Thymus (tissue), 11 donors: ENCODE measurements around the gene ODAD3. TPM values are rescaled to one million over a fixed set of nuclear protein-coding genes. Genes with fewer than 3 reads are reported as not detected.
"Not testable (repeated sequence)": the region's sequence is repeated elsewhere in the genome, so short reads cannot be mapped to it uniquely, and the experiment has no call there.

ENCODE experiments used
- DNase-seq, 9 donors: peaks; one replicate each; pipeline ENCODE4 v3.0.0-alpha.2; 2013; ENCODE audit warnings: low spot score in 9 of 9, low read depth in 6 of 9, missing footprints in 1 of 9
- H3K27ac ChIP-seq, 2 donors: one replicate each; pipeline ENCODE4 v1.5.1; 2013; ENCODE audit warnings: control low read depth in 1 of 2, low read depth in 1 of 2, low read length in 1 of 2, mild to moderate bottlenecking in 1 of 2, moderate library complexity in 1 of 2
- H3K27me3 ChIP-seq, 2 donors: one replicate each; pipeline ENCODE4 v1.5.1; 2013; ENCODE audit warnings: low read length in 1 of 2; ENCODE audit not compliant: control insufficient read depth in 2 of 2, insufficient read depth in 1 of 2
- H3K36me3 ChIP-seq, 2 donors: one replicate each; pipeline ENCODE4 v1.5.1; 2013; ENCODE audit warnings: low read length in 1 of 2, mild to moderate bottlenecking in 1 of 2, moderate library complexity in 1 of 2; ENCODE audit not compliant: control insufficient read depth in 2 of 2, insufficient read depth in 2 of 2
- H3K4me1 ChIP-seq, 2 donors: one replicate each; pipeline ENCODE4 v1.5.1; 2013; ENCODE audit warnings: low read length in 2 of 2; ENCODE audit not compliant: control insufficient read depth in 2 of 2, insufficient read depth in 2 of 2
- H3K4me3 ChIP-seq, 2 donors: one replicate each; pipeline ENCODE4 v1.5.1; 2013; ENCODE audit warnings: low read length in 2 of 2, control low read depth in 1 of 2, mild to moderate bottlenecking in 1 of 2
- H3K9me3 ChIP-seq, 2 donors: one replicate each; pipeline ENCODE4 v1.5.1; 2013; ENCODE audit warnings: low read length in 1 of 2, mild to moderate bottlenecking in 1 of 2; ENCODE audit not compliant: control insufficient read depth in 2 of 2, insufficient read depth in 1 of 2
- WGBS: extraction: QIAGEN DNeasy Blood & Tissue Kit; methylation state at CpG from one replicate; pipeline ENCODE4 v1.1.7; 2013; 5-methylcytosine and 5-hydroxymethylcytosine counted together
- polyA plus RNA-seq: library from polyadenylated mRNA; stranded (reverse); fragments of 200-250 nt; gene quantifications from one replicate; pipeline ENCODE4 v1.2.3, GENCODE V29; 2013
- total RNA-seq: library from RNA; stranded (reverse); fragments of 120-200 nt; gene quantifications from one replicate; pipeline ENCODE4 v1.2.4, GENCODE V29; 2013
- donor health status: healthy.

Gene ODAD3
- total and polyA plus RNA-seq, 2 donors = 0.09 to 0.64 TPM

DNA sequence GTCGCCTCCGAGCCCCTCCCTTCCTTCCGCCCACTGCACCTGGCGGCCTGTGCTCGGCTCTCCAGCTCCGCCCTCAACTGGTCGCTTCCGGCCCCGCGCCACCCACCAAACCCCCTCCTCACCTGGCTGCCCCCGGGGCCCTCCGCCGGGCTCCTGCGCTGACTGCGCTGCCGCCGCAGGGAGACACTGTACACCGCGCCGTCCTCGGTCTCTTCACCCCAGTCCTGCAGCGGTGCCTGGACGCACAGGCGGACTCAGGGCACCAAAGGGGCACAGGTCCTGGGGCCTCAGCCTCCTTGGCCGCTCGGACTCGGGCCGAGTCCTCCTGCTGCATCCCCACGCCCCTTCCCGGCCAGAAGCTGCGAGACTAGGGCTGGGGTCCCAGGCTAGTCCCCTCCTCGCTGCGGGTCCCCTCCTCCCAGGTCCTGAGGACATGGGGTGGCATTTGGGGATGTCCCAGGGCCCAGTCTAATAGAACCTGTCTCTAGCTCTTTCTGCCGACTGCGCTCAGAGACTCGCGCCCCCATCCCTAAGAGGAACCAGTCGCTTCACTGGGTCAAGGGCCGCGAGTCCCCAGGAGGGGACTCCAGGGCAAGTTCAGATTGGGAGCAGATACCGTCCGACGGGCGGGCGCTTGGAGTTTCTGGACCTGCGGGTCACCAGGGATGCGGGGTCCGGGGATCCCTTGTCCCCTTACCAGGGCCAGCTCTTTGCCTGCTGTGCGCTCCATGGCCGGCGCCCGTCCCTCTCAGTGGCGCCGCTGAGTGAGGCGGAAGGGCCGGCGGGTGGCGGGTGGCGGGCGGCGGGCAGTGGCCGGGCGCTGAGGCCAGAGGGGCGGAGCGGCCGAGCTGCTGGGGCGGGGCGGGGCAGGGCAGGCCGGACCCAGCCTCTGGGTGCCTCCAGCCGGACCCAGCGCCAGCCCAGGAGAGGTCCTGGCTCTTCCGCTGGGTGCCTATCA lies 16.1 kb downstream of the ODAD3 start, which contains the start of gene RGL3:
TSS of gene RGL3 (minus strand) at position 766 of the 958 bp plus-strand sequence. CDS start at position 730, 36 bp downstream.
- H3K27me3 ChIP-seq = peaks cover 68 to 91% of the 10 kb centered on the region in 2 donors
- DNase-seq = peak in 2 of 9 donors; percentile 26 to 43
- H3K27ac ChIP-seq = no peak within 1 kb of the TSS
- peaks cover 5 to 33% of the 10 kb centered on the region in 2 donors for H3K4me1 ChIP-seq
- peak within 1 kb of the TSS in 1 of 2 donors; percentile 25 for H3K4me3 ChIP-seq
- H3K36me3 ChIP-seq = no peaks in the 10 kb centered on the region
- peaks cover 0 to 28% of the 10 kb centered on the region in 2 donors for H3K9me3 ChIP-seq
- WGBS = 6% methylated on average over 72 of the region's 72 CpGs

DNA sequence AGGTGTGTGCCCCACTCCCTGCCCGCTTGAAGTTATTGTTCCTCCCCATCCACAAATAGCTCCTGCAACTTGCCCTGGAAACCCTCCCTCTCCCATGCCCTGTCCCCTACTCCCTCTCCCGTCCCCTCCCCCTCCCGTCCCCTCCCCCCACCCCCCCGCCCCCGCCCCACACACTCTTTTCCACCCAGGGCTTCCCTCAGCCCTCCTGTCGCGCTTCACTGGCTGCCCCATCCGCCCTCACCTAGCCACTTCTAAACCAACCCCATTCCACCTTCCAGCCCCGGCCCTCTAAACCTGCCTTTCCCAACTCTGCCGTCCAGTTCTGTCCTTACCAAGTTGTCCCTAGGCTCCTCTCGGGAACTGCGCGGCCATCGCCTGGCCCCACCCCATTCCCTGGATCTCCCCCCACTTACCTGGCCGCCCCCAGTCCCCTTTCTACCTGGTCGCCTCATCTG lies 16.8 kb downstream of the ODAD3 start:
- Histone ChIP-seq H3K27ac (no peak overlapping the region), H3K4me3 (no peak overlapping the region), H3K4me1 (peaks cover 5 to 32% of the 10 kb centered on the region in 2 donors), H3K27me3 (peaks cover 61 to 84% of the 10 kb centered on the region in 2 donors), H3K9me3 (peaks cover 0 to 28% of the 10 kb centered on the region in 2 donors), H3K36me3 (no peaks in the 10 kb centered on the region)
- 10% methylated on average over 16 of the region's 16 CpGs for WGBS
- no peak for DNase-seq

DNA sequence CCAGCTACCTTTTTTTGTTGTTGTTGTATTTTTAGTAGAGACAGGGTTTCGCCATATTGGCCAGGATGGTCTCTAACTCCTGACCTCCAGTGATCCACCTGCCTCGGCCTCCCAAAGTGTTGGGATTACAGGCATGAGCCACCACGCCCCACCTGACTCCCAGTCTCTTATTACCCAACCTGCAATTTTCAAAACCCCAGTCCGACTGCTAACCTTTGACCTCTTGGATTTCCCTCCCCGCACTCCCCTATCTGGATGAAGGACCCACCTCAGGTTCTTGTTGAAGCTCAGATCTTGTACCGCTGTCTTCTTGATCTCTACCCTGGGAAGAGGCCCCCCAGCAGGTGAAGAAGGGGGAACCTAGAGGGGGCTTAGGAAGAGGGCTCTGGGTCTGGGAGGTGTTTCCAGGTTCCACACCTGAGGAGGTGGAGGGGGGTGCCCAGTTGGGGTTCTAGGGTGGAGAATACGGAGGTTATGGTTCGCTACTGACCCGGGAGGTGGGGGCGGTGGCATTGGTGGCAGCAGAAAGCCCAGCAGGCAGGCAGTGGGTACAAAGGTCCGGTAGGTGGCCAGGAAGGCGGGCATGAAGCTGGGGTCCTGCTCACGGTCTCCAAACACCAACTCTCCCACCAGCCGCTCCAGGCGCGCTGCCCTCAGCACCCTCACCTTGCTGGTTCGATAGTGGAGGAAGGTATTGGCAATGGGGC lies 18.4 kb downstream of the ODAD3 start:
- no peak for DNase-seq
- Histone ChIP-seq H3K9me3 (peaks cover 0 to 17% of the 10 kb centered on the region in 2 donors), H3K27ac (no peak overlapping the region), H3K4me3 (no peak overlapping the region), H3K27me3 (peaks cover 44 to 69% of the 10 kb centered on the region in 2 donors), H3K4me1 (peaks cover 5 to 19% of the 10 kb centered on the region in 2 donors), H3K36me3 (no peaks in the 10 kb centered on the region)
- 95% methylated on average over 17 of the region's 17 CpGs for WGBS

DNA sequence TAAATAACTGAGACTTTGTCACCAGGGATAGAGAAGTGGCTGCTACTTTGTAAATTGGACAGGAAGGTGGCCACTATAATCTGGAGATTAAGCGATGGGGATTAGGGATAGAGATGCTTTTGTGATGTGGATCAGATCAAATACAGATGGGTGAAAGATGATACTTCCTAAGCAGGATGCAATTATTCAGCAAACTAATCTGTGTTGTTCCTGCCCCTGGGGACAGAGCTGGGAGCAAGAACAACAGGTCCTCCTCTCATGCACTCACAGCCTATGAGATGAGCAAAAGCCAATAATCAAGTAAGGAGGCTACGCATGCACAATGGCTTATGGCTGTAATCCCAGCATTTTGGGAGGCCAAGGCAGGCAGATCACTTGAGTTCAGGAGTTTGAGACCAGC lies 20.4 kb downstream of the ODAD3 start:
- Histone ChIP-seq H3K4me3 (no peak overlapping the region), H3K27ac (no peak overlapping the region), H3K9me3 (peaks cover 0 to 2% of the 10 kb centered on the region in 2 donors), H3K27me3 (peaks cover 26 to 52% of the 10 kb centered on the region in 2 donors), H3K4me1 (peaks cover 5 to 9% of the 10 kb centered on the region in 2 donors), H3K36me3 (no peaks in the 10 kb centered on the region)
- WGBS = 97% methylated on average over 2 of the region's 2 CpGs
- DNase-seq = no peak

- no peak overlapping the region for H3K4me3 ChIP-seq
- 84% methylated on average over 8 of the region's 8 CpGs for WGBS
Observed at GRCh38 chr19:11410682-11411081, 24.2 kb downstream of the ODAD3 start.

GRCh38 chr19:11408591-11408990 lies 26.3 kb downstream of the ODAD3 start:
- Histone ChIP-seq H3K27me3 (peaks cover 0 to 39% of the 10 kb centered on the region in 2 donors), H3K4me3 (no peak overlapping the region), H3K36me3 (no peaks in the 10 kb centered on the region), H3K4me1 (peaks cover 0 to 6% of the 10 kb centered on the region in 2 donors), H3K9me3 (no peaks in the 10 kb centered on the region), H3K27ac (no peak overlapping the region)
- WGBS = 95% methylated on average over 4 of the region's 4 CpGs
- no peak for DNase-seq

More at GRCh38 chr19:11410682-11411081, 24.2 kb downstream of the ODAD3 start:
- H3K27me3 ChIP-seq = peaks cover 0 to 40% of the 10 kb centered on the region in 2 donors
- no peaks in the 10 kb centered on the region for H3K9me3 ChIP-seq
- no peaks in the 10 kb centered on the region for H3K36me3 ChIP-seq
- H3K27ac ChIP-seq = no peak overlapping the region
- no peak for DNase-seq
- peaks cover 0 to 6% of the 10 kb centered on the region in 2 donors for H3K4me1 ChIP-seq

GRCh38 chr19:11406703-11407236 lies 28.2 kb downstream of the ODAD3 start:
- H3K27me3 ChIP-seq = peaks cover 0 to 39% of the 10 kb centered on the region in 2 donors
- H3K27ac ChIP-seq, DNase-seq, H3K9me3 ChIP-seq, H3K4me3 ChIP-seq, H3K4me1 ChIP-seq, H3K36me3 ChIP-seq: not testable (repeated sequence)
- WGBS = 85% methylated on average over 12 of the region's 12 CpGs

- Histone ChIP-seq H3K4me3 (no peak overlapping the region), H3K27me3 (peaks cover 0 to 36% of the 10 kb centered on the region in 2 donors), H3K4me1 (peaks cover 0 to 6% of the 10 kb centered on the region in 2 donors), H3K27ac (no peak overlapping the region), H3K9me3 (no peaks in the 10 kb centered on the region), H3K36me3 (no peaks in the 10 kb centered on the region)
- WGBS = 33% methylated on average over 44 of the region's 44 CpGs
- DNase-seq = peak in 1 of 9 donors; percentile 33
Observed at GRCh38 chr19:11405846-11406643, 28.9 kb downstream of the ODAD3 start.
